ENCODE results near the gene SHROOM1.

DNA sequence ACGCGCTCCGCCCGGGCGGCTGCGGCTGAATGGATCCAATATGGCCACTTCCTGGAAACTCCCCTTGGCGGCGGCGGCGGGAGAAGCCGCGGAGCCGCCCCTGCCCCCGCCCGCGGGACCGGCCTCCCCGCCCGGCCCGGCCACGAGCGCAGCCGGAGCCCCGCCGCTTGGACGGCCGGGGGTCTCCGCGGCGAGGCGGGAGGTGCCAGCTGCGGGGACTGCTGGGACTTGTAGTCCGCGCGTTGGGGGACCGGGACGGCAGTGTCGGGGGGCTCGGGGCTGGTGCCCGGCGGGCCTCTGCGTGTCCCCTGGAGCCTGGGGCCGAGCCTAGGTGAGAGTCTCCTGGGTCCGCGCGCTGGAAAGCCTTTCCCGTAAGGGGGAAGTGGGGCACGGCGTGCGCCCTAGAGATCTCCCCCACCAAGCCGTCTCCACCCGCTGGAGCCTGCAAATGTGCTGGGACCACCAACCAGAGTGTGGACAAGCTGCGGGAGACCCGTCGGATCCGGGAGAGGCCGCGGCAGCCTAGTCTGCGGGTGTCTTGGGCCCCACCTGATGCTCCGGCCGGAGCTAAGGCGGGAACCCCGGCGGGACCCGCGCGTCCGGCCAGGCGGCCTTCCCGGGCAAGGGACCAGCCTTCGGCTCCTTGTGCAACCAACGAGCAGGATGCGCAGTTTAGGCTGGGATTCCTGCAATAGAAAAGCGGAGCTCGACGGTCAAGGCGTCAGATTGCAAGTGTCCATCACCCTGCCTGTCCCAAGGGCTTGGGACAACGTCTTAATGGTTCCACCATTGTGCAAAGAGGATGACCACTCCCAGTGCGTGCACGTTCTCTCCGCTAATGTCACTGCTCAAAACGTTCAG lies 53.0 kb downstream of the SHROOM1 start, which contains the start of gene SEPTIN8:
- TF ChIP-seq, protein P1, sequence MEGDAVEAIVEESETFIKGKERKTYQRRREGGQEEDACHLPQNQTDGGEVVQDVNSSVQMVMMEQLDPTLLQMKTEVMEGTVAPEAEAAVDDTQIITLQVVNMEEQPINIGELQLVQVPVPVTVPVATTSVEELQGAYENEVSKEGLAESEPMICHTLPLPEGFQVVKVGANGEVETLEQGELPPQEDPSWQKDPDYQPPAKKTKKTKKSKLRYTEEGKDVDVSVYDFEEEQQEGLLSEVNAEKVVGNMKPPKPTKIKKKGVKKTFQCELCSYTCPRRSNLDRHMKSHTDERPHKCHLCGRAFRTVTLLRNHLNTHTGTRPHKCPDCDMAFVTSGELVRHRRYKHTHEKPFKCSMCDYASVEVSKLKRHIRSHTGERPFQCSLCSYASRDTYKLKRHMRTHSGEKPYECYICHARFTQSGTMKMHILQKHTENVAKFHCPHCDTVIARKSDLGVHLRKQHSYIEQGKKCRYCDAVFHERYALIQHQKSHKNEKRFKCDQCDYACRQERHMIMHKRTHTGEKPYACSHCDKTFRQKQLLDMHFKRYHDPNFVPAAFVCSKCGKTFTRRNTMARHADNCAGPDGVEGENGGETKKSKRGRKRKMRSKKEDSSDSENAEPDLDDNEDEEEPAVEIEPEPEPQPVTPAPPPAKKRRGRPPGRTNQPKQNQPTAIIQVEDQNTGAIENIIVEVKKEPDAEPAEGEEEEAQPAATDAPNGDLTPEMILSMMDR (conservative IDR thresholded peaks at IDR 0.05; ENCODE audit: low read length), result no peak
- TF ChIP-seq EZH2phosphoT487 (IDR thresholded peaks at IDR 0.05; ENCODE audit: borderline replicate concordance), result no peak

All from Loucy (cell line).